GM12875 (cell line): Measurements from ENCODE around the gene ZEB2.

Experiments
- H3K4me3 ChIP-seq: one replicate; pipeline ENCODE4 v1.5.1; 2011; ENCODE audit warnings: low read depth, low read length, control low read depth
- TF ChIP-seq, protein P1 (sequence below): IDR thresholded peaks from 2 replicates; pipeline ENCODE4 v1.5.1; 2011; ENCODE audit warnings: low read depth, mild to moderate bottlenecking, control low read depth, inconsistent platforms, low read length, moderate library complexity, borderline replicate concordance; ENCODE audit not compliant: insufficient read depth

ZEB2 gene

GRCh38 chr2:144459937-144460336 is 60.0 kb downstream of the ZEB2 start:
- TF ChIP-seq, protein P1, sequence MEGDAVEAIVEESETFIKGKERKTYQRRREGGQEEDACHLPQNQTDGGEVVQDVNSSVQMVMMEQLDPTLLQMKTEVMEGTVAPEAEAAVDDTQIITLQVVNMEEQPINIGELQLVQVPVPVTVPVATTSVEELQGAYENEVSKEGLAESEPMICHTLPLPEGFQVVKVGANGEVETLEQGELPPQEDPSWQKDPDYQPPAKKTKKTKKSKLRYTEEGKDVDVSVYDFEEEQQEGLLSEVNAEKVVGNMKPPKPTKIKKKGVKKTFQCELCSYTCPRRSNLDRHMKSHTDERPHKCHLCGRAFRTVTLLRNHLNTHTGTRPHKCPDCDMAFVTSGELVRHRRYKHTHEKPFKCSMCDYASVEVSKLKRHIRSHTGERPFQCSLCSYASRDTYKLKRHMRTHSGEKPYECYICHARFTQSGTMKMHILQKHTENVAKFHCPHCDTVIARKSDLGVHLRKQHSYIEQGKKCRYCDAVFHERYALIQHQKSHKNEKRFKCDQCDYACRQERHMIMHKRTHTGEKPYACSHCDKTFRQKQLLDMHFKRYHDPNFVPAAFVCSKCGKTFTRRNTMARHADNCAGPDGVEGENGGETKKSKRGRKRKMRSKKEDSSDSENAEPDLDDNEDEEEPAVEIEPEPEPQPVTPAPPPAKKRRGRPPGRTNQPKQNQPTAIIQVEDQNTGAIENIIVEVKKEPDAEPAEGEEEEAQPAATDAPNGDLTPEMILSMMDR = no peak
- no peak overlapping the region for H3K4me3 ChIP-seq

DNA sequence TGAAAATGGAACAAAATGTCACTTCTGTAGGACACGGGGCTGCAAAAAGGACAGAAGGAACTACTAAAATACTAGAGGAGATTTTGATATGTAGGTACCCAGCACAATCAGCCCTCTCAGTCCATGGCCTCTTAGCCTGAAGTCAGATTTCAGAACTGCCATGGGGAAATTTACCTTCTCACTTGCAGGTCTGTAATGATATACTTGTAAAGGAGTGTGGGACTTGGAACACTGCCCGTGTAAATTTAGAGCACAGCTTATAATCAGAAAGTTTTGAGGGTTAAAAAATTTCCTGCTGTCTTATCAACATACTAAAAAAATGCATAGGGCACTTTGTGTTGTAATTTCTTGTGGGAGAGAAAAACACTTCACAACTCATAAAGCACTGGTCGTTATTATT is 60.6 kb downstream of the ZEB2 start:
- no peak overlapping the region for H3K4me3 ChIP-seq
- TF ChIP-seq, protein P1 = no peak

- no peak overlapping the region for H3K4me3 ChIP-seq
- TF ChIP-seq, protein P1 = no peak
Observed at GRCh38 chr2:144458541-144458940, 61.4 kb downstream of the ZEB2 start.

- no peak overlapping the region for H3K4me3 ChIP-seq
- TF ChIP-seq, protein P1 = no peak
Observed at GRCh38 chr2:144456680-144457079, 63.2 kb downstream of the ZEB2 start.

GRCh38 chr2:144455987-144456386 is 63.9 kb downstream of the ZEB2 start:
- H3K4me3 ChIP-seq = no peak overlapping the region
- TF ChIP-seq, protein P1 = no peak

GRCh38 chr2:144454466-144455287 is 65.2 kb downstream of the ZEB2 start:
- TF ChIP-seq, protein P1 = no peak
- no peak overlapping the region for H3K4me3 ChIP-seq

DNA sequence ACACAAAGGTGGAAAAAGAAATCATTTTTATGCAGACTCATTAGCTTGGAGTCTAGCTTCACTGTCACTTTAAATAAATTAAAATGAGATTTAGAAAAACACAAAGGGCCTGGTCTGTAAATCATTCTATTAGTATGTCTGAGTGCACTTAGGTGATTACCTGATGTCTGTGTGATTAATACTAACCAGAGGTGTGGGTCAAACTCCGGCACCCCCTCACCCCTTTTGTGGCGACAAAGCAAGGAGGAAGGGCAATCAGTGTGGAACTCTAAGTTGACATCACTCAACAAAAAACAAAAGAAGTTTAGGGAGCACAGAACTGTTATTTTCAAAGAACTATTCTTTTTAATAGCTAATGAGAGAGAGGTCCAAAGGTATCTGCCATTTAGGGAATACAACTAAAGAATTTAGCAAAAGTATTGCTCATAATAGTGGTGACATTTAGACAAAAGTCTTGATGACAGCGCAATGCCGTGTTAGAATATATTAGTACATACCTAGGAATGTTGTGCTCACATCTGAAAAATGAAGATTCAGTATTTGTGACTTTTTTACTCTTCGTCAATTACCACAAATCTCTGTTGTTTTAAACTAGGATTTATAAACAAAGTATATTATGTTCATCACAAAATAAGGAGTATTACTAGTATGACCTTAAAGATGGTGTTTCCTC is 66.3 kb downstream of the ZEB2 start:
- TF ChIP-seq, protein P1 = no peak
- H3K4me3 ChIP-seq = no peak overlapping the region
